NCI-H69 (cell line): Measurements from ENCODE around the gene SNX11.
"Not testable (repeated sequence)": the region's sequence is repeated elsewhere in the genome, so short reads cannot be mapped to it uniquely, and the experiment has no call there.

Source experiments
- DNase-seq: peaks from one replicate; lab custom pipeline; 2025; lab: John Stamatoyannopoulos, UW

The SNX11 gene, protein sequence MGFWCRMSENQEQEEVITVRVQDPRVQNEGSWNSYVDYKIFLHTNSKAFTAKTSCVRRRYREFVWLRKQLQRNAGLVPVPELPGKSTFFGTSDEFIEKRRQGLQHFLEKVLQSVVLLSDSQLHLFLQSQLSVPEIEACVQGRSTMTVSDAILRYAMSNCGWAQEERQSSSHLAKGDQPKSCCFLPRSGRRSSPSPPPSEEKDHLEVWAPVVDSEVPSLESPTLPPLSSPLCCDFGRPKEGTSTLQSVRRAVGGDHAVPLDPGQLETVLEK

GRCh38 chr17:48107137-48108055 lies at the start of gene SNX11:
Gene SNX11, plus strand, starts transcription at chr17:48107766. Its CDS starts 4,278 bp downstream, at chr17:48112044.
- DNase-seq: peak; percentile 96

DNA sequence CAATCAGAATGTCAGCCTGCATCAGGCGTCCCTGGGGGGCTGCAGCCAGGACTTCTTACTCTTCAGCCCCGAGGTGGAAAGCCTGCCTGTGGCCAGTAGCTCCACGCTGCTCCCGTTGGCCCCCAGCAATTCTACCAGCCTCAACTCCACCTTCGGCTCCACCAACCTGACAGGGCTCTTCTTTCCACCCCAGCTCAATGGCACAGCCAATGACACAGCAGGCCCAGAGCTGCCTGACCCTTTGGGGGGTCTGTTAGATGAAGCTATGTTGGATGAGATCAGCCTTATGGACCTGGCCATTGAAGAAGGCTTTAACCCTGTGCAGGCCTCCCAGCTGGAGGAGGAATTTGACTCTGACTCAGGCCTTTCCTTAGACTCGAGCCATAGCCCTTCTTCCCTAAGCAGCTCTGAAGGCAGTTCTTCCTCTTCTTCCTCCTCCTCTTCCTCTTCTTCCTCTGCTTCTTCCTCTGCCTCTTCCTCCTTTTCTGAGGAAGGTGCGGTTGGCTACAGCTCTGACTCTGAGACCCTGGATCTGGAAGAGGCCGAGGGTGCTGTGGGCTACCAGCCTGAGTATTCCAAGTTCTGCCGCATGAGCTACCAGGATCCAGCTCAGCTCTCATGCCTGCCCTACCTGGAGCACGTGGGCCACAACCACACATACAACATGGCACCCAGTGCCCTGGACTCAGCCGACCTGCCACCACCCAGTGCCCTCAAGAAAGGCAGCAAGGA lies 49.0 kb upstream of the SNX11 start:
- no peak for DNase-seq

- DNase-seq: no peak
Measured at GRCh38 chr17:48059125-48059668, 48.4 kb upstream of the SNX11 start.

- no peak for DNase-seq
Measured at GRCh38 chr17:48060249-48060648, 47.3 kb upstream of the SNX11 start.

DNA sequence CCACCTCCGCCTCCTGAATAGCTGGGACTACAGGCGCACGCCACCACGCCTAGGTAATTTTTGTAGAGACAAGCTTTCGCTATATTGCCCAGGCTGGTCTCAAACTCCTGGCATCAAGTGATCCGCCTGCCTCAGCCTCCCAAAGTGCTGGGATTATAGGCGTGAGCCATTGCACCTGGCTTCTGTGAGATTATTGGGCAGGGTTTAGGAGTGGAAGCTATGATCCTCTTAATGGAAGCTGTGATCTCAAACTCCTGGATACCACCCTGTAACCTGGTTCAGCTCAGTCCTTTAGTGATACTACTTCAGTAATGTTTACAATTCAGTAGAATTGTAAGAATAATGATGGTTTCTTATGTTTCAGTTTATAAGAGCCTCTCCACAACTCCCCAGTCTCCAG lies 45.3 kb upstream of the SNX11 start:
- no peak for DNase-seq

GRCh38 chr17:48064638-48065037 lies 42.9 kb upstream of the SNX11 start:
- DNase-seq: no peak

- DNase-seq: no peak
Measured at GRCh38 chr17:48066192-48066591, 41.4 kb upstream of the SNX11 start.

GRCh38 chr17:48066656-48067055 lies 40.9 kb upstream of the SNX11 start:
- no peak for DNase-seq

DNA sequence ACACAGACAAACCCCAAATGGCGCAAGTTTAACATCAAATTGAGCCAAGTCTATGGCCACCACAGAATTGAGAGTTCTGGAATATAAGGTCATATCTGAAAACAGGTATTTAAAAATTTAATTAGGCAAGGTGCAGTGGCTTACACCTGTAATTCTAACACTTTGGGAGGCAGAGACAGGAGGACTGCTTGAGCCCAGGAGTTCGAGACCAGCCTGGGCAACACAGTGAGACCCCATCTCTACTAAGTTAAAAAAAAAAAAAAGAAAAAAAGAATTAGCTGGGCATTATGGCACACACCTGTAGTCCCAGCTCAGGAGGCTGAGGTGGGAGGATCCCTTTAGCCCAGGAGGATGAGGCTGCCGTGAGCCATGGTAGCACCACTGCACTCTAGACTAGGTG lies 40.3 kb upstream of the SNX11 start:
- DNase-seq: no peak

DNA sequence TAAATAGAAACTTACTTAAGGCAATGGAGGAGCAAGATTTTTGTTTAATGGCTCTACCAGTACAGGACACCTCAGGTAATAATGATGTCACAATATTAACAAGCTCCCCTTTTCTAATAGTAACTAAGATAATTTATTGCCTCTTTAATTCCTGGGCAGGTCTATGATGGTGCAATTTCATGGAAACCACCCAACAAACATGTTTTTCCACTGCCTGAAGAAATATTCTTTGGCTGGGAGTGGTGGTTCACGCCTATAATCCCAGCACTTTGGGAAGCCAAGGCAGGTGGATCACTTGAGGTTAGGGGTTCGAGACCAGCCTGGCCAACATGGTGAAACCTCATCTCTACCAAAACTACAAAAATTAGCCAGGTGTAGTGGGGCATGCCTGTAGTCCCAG lies 39.8 kb upstream of the SNX11 start:
- DNase-seq: not testable (repeated sequence)

DNA sequence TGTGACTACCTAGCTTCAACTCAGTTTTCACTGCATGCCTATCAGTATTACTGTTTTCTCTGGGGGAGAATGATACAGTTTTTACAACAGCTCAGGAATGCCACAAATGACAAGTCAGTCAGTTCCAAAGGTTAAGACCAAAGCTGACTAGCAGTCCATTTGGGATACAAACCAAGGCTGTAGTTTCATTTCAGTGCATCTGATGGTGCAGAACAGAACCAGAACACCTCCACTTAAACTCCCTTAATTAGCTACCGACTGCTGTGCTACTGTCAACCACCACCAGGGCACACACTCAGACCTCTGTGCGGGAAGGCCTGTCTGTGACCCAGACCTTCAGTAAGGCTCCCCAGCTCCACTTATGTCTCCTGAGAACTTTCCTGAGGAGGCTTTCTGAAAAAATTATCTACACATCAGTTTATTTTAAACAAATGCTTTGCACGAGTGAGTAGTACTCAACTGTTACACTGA lies 39.0 kb upstream of the SNX11 start:
- no peak for DNase-seq

- DNase-seq: no peak
Measured at GRCh38 chr17:48070195-48070594, 37.4 kb upstream of the SNX11 start.

DNA sequence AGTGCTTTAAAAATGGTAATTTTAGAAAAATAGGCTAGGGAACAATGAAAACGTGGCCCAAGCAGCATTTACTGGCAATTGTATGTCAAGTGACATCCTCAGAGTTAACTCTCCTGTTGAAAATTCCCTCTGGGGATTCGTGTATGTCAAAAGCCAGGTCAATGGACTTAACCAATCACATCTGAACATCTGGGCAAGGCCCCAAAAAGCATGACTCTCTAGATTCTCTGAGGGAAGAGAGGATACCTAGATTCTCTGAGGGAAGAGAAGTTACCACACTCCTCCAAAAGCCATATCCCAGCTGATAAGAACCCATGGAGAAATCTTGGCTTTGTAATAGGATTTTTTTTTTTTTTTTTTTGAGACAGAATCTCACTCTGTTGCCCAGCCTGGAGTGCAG lies 35.9 kb upstream of the SNX11 start:
- no peak for DNase-seq

DNA sequence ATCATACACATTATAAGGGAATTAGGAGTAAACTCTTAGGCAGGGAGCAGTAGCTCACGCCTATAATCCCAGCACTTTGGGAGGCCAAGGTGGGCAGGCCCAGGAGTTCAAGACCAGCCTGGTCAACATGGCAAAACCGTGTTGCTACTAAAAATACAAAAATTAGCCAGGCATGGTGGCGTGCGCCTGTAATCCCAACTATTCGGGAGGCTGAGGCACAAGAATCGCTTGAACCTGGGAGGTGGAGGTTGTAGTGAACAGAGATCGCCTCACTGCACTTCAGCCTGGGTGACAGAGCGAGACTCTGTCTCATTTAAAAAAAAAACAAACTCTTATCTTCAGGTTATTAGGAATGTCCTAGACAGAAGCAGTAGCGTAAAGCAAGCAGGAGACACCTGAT lies 34.8 kb upstream of the SNX11 start:
- DNase-seq: not testable (repeated sequence)

DNA sequence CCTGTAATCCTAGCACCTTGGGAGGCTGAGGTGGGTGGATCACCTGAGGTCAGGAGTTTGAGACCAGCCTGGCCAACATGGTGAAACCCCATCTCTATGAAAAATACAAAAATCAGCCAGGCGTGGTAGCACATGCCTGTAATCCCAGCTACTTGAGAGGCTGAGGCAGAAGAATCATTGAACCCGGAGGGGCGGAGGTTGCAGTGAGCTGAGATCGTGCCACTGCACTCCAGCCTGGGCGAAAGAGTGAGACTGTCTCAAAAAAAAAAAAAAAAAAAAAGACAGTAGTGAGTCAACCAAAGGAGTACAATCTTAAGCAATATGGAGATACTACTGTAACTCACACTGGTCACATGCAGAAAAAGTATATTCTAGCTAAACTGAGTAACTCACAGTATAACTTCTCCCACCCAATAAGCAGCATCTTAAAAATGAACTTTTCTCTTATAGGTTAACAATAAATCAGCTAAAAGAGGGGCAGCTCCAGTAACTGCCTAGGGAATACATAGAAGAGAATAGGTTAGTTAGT lies 33.9 kb upstream of the SNX11 start:
- DNase-seq: not testable (repeated sequence)

- peak; percentile 81 for DNase-seq
Measured at GRCh38 chr17:48074322-48075081, 33.1 kb upstream of the SNX11 start.

DNA sequence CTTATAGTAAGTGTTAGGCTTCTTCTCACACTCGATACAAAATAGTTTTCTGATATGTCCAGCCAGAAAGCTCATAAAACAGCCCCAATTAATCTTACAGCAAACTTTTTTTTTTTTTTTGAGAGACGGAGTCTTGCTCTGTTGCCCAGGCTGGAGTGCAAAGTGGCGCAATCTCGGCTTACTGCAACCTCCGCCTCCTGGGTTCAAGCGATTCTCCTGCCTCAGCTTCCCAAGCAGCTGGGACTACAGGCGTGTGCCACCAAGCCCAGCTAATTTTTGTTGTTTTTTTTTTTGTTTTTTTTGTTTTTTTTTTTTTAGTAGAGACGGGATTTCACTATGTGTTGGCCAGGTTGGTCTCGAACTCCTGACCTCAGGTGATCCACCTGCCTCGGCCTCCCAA lies 30.4 kb upstream of the SNX11 start:
- DNase-seq: not testable (repeated sequence)

- DNase-seq: no peak
Measured at GRCh38 chr17:48081858-48082257, 25.7 kb upstream of the SNX11 start.

DNA sequence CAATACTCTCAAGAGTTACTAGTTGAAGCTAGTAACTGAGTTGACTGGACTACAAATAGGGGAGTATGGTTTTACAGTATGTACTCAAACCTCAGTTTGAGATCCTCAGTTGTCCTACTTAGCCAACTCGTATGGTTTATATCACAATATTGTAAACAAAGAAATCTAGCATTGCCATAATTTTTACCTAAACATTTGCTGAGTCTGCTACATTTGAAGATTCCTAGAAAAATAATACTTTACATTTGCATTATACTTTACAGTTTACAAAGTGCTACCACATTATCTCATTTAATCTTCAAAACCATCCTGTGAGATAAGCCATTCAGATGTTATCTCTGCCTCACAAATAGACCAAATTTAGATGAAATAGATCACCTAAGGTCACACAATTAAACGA lies 22.6 kb upstream of the SNX11 start:
- DNase-seq: no peak

DNA sequence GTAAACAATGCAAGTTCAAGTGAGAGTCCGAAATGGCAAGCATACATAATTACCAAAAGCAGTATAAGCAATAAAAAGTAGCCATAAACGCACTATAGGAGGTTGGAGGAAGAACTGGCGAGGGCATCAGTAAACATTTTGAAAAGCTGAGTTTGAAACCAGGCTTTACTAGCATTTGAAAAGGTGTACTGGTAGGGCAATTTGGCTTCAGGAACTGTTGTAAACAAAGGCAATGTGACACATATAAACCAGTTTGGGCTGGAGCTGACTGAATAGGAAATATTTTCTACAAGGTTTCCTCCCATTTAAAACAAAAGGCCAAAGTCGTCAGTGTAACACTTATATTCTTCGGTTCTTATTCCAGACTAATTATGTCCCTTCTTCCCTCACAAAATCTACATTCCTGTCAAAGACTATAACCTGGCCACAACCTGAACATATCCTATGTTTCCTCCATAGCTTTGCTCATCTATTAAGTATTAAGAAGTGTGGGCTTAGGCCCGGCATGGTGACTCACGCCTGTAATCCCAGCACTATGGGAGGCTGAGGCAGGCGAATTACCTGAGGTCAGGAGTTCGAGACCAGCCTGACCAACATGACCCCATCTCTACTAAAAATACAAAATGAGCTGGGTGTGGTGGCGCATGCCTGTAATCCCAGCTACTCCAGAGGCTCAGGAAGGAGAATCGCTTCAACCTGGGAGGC lies 14.1 kb upstream of the SNX11 start:
- DNase-seq: no peak

DNA sequence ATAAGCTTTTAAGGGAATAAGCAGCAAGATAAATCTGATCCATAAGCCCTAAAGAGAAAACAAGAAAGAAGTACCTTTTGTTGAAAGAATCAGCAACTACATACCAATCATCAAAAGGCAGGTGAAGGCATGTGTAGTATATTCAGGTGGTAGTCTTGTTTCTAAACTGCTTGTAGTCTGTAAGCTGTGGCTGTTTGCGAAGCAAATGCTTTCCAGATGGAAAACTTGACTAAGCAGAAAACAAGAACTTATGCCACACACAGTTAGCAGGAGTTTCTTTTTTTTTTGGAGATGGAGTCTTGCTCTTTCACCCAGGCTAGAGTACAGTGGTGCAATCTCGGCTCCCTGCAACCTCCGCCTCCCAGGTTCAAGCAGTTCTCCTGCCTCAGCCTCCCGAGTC lies 12.0 kb upstream of the SNX11 start:
- no peak for DNase-seq
